Smooth muscle cell (in vitro differentiated cells): ENCODE results near the gene FES. TPM values are rescaled to one million over a fixed set of nuclear protein-coding genes. Genes with fewer than 3 reads are reported as not detected.

Experiments used
- DNase-seq: peaks from one replicate; lab custom pipeline; 2025; ENCODE audit not compliant: unreplicated experiment; lab: John Stamatoyannopoulos, UW
- H2AFZ ChIP-seq: fragments of 200-600 bp; sonication (generic); 2 replicates; pipeline ENCODE4 v1.6.0; 2016; ENCODE audit warnings: antibody characterized with exemption, low read depth, mild to moderate bottlenecking
- H3F3A ChIP-seq: fragments of 200-600 bp; sonication (generic); 2 replicates; pipeline ENCODE4 v1.6.0; 2017; ENCODE audit warnings: antibody characterized with exemption, low read depth
- H3K27ac ChIP-seq: fragments of 200-600 bp; sonication (generic); 2 replicates; pipeline ENCODE4 v1.5.1; 2016; ENCODE audit warnings: low read depth, mild to moderate bottlenecking
- H3K27me3 ChIP-seq: fragments of 200-600 bp; sonication (generic); 2 replicates; pipeline ENCODE4 v1.6.1; 2016; ENCODE audit warnings: low read depth, mild to moderate bottlenecking
- H3K36me3 ChIP-seq: fragments of 200-600 bp; sonication (generic); 2 replicates; pipeline ENCODE4 v1.5.1; 2016; ENCODE audit warnings: low read depth
- H3K4me1 ChIP-seq: fragments of 200-600 bp; sonication (generic); 2 replicates; pipeline ENCODE4 v1.5.1; 2016; ENCODE audit warnings: low read depth
- H3K4me2 ChIP-seq: fragments of 200-600 bp; sonication (generic); 2 replicates; pipeline ENCODE4 v1.6.0; 2016; ENCODE audit warnings: mild to moderate bottlenecking
- H3K4me3 ChIP-seq: fragments of 200-600 bp; sonication (generic); 2 replicates; pipeline ENCODE4 v1.5.1; 2016; ENCODE audit warnings: mild to moderate bottlenecking
- H3K79me2 ChIP-seq: fragments of 200-600 bp; sonication (generic); 2 replicates; pipeline ENCODE4 v1.6.0; 2016; ENCODE audit warnings: low read depth, mild to moderate bottlenecking
- H3K9ac ChIP-seq: fragments of 200-600 bp; sonication (generic); 2 replicates; pipeline ENCODE4 v1.6.0; 2016; ENCODE audit warnings: low read depth
- H3K9me3 ChIP-seq: fragments of 200-600 bp; sonication (generic); replicated peaks from 2 replicates; pipeline ENCODE4 v1.5.1; 2016; ENCODE audit warnings: low read depth
- H4K20me1 ChIP-seq: fragments of 200-600 bp; sonication (generic); 2 replicates; pipeline ENCODE4 v1.6.0; 2016; ENCODE audit warnings: low read depth
- CTCF ChIP-seq: fragments of 200-600 bp; sonication (generic); IDR thresholded peaks from 2 replicates; pipeline ENCODE4 v1.5.1; 2017; ENCODE audit warnings: borderline replicate concordance, mild to moderate bottlenecking, antibody characterized with exemption; ENCODE audit not compliant: insufficient read depth, poor library complexity, severe bottlenecking
- WGBS: methylation state at CpG from one replicate; pipeline ENCODE4 v1.1.7; 2016; ENCODE audit warnings: low lambda C conversion rate; 5-methylcytosine and 5-hydroxymethylcytosine counted together
- polyA plus RNA-seq: library from polyadenylated mRNA; unstranded; fragments of >200 nt; fragmentation: Nextera tagmentation; extraction: Ambion mirVana; gene quantifications from 2 replicates; pipeline ENCODE4 v1.2.1, GENCODE V29; 2016
- total RNA-seq: library from RNA; depleted of rRNA; stranded (reverse); fragments of >200 nt; gene quantifications from 2 replicates; pipeline ENCODE4 v1.2.3, GENCODE V29; 2014

The FES gene
- total and polyA plus RNA-seq, 2 experiments from 2014 or later: 4.9 to 6.2 TPM

DNA sequence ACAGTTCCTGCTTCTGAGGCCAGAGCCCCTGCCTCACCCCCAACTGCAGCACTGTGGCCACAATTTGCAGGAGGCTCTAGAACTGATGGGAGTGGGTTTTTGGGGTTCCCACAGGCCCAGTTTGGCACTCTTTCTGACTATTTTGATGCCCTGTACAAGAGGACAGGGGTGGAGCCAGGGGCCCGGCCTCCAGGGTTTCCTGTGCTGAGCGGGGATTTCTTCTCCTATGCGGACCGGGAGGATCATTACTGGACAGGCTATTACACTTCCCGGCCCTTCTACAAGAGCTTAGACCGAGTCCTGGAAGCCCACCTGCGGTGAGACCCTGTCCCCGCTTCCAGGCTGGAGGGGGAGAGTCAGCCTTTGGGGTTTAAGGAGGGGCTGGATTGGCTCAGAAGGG is 25.7 kb downstream of the FES start:
- Histone ChIP-seq H3K4me2 (no peak overlapping the region), H3K36me3 (no peaks in the 10 kb centered on the region), H4K20me1 (no peaks in the 10 kb centered on the region), H3K27me3 (no peaks in the 10 kb centered on the region), H3F3A (no peaks in the 10 kb centered on the region), H3K9me3 (no peaks in the 10 kb centered on the region), H2AFZ (no peak overlapping the region), H3K79me2 (no peaks in the 10 kb centered on the region), H3K27ac (no peak overlapping the region), H3K9ac (no peak overlapping the region), H3K4me1 (no peaks in the 10 kb centered on the region), H3K4me3 (no peak overlapping the region)
- no peak for TF ChIP-seq CTCF
- 97% methylated on average over 8 of the region's 8 CpGs for WGBS
- DNase-seq: no peak

GRCh38 chr15:90910441-90911301 is 26.4 kb downstream of the FES start:
- no peak overlapping the region for H3K27ac ChIP-seq
- no peaks in the 10 kb centered on the region for H3F3A ChIP-seq
- H3K4me2 ChIP-seq: no peak overlapping the region
- H3K36me3 ChIP-seq: no peaks in the 10 kb centered on the region
- no peak for TF ChIP-seq CTCF
- H3K9me3 ChIP-seq: no peaks in the 10 kb centered on the region
- no peaks in the 10 kb centered on the region for H3K4me1 ChIP-seq
- H3K27me3 ChIP-seq: no peaks in the 10 kb centered on the region
- no peaks in the 10 kb centered on the region for H3K79me2 ChIP-seq
- DNase-seq: no peak
- H4K20me1 ChIP-seq: no peaks in the 10 kb centered on the region
- no peak overlapping the region for H3K4me3 ChIP-seq
- 95% methylated on average over 24 of the region's 24 CpGs for WGBS
- no peak overlapping the region for H3K9ac ChIP-seq
- no peak overlapping the region for H2AFZ ChIP-seq

GRCh38 chr15:90911302-90911623 is 27.0 kb downstream of the FES start:
- no peaks in the 10 kb centered on the region for H4K20me1 ChIP-seq
- H3K4me3 ChIP-seq: no peak overlapping the region
- no peaks in the 10 kb centered on the region for H3K4me1 ChIP-seq
- no peaks in the 10 kb centered on the region for H3K79me2 ChIP-seq
- no peaks in the 10 kb centered on the region for H3K36me3 ChIP-seq
- H3K27me3 ChIP-seq: no peaks in the 10 kb centered on the region
- no peak for DNase-seq
- 92% methylated on average over 19 of the region's 19 CpGs for WGBS
- no peak overlapping the region for H3K4me2 ChIP-seq
- H3K27ac ChIP-seq: no peak overlapping the region
- H3F3A ChIP-seq: no peaks in the 10 kb centered on the region
- H3K9me3 ChIP-seq: no peaks in the 10 kb centered on the region
- no peak for TF ChIP-seq CTCF
- no peak overlapping the region for H3K9ac ChIP-seq
- H2AFZ ChIP-seq: no peak overlapping the region
